HL-60 (cell line): ENCODE data around the gene TMEM59.

Source experiments
- TF ChIP-seq, protein P1 (sequence below): IDR thresholded peaks from one replicate; pipeline ENCODE4 v1.5.1; 2011; ENCODE audit warnings: low read length, control low read depth, inconsistent platforms; ENCODE audit not compliant: insufficient read depth
- TF ChIP-seq, protein P2 (sequence below): IDR thresholded peaks from 2 replicates; pipeline ENCODE4 v1.6.1; 2012; ENCODE audit warnings: low read depth; ENCODE audit not compliant: insufficient replicate concordance

DNA sequence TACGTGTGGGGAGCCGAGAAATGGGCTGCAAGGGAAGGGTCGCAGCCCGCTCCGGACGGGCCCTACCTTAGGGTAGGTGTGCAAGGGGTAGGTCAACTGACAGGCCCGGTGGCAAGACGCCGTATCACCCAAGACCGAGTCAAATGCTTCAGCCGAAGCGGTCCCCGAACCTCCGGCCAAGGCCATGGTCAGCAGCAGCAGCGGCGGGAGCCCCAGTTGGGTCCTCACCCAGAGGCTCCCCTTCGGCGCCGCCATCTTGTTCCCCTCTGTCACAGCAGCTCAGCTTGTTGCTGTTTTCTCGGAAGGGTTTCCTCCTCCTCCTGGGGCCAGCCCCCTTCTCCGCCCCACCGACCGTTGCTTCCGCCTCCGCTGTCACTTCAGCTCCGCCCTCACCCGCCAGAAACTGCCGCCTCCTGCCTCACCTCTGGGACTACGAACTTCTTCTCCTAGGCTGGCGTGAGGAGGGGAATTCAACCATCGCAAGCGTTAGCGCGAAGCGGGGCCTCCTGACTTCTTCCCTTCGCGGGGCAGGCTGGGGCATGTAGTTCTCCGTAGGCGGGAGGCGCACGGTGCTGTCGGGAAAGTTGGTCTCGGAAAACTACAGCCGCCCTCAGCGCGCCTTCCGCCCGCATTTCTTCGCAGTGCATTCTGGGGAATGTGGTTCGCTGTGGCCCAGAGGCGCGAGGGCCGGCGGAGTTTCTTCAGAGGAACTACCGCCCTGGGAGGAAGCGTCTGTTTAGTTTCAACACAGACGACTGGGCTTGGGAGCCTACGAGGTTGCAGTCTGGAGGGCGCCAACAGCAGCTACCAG, at the start of gene TMEM59, which contains the start of gene TCEANC2:
- TF ChIP-seq, protein P1, sequence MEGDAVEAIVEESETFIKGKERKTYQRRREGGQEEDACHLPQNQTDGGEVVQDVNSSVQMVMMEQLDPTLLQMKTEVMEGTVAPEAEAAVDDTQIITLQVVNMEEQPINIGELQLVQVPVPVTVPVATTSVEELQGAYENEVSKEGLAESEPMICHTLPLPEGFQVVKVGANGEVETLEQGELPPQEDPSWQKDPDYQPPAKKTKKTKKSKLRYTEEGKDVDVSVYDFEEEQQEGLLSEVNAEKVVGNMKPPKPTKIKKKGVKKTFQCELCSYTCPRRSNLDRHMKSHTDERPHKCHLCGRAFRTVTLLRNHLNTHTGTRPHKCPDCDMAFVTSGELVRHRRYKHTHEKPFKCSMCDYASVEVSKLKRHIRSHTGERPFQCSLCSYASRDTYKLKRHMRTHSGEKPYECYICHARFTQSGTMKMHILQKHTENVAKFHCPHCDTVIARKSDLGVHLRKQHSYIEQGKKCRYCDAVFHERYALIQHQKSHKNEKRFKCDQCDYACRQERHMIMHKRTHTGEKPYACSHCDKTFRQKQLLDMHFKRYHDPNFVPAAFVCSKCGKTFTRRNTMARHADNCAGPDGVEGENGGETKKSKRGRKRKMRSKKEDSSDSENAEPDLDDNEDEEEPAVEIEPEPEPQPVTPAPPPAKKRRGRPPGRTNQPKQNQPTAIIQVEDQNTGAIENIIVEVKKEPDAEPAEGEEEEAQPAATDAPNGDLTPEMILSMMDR = no peak
- TF ChIP-seq, protein P2, sequence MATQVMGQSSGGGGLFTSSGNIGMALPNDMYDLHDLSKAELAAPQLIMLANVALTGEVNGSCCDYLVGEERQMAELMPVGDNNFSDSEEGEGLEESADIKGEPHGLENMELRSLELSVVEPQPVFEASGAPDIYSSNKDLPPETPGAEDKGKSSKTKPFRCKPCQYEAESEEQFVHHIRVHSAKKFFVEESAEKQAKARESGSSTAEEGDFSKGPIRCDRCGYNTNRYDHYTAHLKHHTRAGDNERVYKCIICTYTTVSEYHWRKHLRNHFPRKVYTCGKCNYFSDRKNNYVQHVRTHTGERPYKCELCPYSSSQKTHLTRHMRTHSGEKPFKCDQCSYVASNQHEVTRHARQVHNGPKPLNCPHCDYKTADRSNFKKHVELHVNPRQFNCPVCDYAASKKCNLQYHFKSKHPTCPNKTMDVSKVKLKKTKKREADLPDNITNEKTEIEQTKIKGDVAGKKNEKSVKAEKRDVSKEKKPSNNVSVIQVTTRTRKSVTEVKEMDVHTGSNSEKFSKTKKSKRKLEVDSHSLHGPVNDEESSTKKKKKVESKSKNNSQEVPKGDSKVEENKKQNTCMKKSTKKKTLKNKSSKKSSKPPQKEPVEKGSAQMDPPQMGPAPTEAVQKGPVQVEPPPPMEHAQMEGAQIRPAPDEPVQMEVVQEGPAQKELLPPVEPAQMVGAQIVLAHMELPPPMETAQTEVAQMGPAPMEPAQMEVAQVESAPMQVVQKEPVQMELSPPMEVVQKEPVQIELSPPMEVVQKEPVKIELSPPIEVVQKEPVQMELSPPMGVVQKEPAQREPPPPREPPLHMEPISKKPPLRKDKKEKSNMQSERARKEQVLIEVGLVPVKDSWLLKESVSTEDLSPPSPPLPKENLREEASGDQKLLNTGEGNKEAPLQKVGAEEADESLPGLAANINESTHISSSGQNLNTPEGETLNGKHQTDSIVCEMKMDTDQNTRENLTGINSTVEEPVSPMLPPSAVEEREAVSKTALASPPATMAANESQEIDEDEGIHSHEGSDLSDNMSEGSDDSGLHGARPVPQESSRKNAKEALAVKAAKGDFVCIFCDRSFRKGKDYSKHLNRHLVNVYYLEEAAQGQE = no peak
